Peyer's patch (tissue), 4 donors: Measurements from ENCODE around the gene AGAP1.

Experiments
- CTCF ChIP-seq, 6 experiments: fragments of 450-650 bp in 4 of 6; fragments of 200-600 bp in 2 of 6; sonication (generic) in 1 of 6; IDR thresholded peaks; one replicate each; pipeline ENCODE4 v1.5.1; 2017 to 2019; ENCODE audit warnings: antibody characterized with exemption in 6 of 6, mild to moderate bottlenecking in 3 of 6, moderate library complexity in 1 of 6
- POLR2A ChIP-seq, 2 donors: fragments of 450-650 bp; IDR thresholded peaks; one replicate each; pipeline ENCODE4 v1.5.1; 2017; ENCODE audit warnings: antibody characterized with exemption in 2 of 2, mild to moderate bottlenecking in 2 of 2, moderate library complexity in 2 of 2

- TF ChIP-seq POLR2A (IDR thresholded peaks at IDR 0.05) (no peak), CTCF (IDR thresholded peaks at IDR 0.05) (no peak)
Measured at GRCh38 chr2:235859651-235860050, 365.8 kb downstream of the AGAP1 start.
